GM19397 (cell line): Measurements from ENCODE around the gene NAGK.
"Not testable (repeated sequence)": the region's sequence is repeated elsewhere in the genome, so short reads cannot be mapped to it uniquely, and the experiment has no call there.

Experiments
- ATAC-seq: cut with Tn5 transposase; IDR thresholded peaks from one replicate; pipeline ENCODE4 v1.9.1; 2021; ENCODE audit warnings: mild to moderate bottlenecking, moderate library complexity; ENCODE audit not compliant: unreplicated experiment

NAGK gene

DNA sequence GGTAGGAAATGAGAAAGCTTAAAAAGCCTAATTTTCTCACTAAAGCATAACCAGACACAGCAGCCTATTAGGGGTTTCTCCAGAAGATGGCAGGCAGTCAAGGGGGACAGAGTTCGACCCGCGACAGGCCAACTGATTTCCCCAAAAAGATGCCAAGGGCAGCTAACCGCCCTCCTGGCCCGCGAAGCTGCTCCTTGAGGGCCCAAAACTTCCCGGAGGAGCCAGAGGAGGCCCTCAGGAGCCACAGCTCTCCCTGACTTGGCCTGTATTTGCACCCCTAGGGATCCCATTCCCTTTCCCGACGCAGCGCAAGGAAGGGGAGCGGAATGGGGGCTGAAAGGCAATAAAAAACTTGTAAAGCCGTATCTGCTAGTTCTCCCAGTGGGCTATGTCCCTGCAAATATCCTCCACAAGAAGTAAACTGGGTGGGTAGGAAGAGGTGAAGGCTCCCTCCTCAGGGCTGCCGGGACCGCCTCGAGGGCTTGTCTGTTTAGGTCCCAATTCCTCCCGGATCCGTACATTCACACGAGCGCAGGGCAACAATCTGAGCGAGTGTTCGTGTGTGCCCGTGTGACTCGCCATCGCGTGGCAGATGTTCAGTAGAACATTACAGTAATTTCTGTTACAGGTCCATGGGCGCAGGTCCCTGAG, 756 bp upstream of the NAGK start:
- ATAC-seq, result peak; percentile 4

DNA sequence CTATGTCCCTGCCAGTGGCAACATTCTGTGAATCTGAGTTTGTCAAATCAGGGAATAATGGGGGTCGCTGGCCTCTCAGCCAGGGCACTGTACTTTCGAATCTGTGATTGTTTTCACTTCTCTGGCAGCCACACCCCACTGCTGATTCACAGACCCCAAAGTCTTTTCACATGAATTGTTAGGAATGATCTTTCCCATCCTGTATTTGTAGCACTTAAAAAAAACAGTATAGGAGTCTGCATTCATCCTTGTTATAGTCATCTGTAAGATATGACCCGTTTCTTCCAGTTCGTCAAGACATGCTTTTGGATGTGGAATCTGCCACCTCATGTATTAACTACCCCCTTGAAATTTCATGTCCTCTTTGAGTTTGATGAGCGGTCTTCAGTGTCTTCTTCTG, 928 bp downstream of the NAGK start:
- no peak for ATAC-seq

DNA sequence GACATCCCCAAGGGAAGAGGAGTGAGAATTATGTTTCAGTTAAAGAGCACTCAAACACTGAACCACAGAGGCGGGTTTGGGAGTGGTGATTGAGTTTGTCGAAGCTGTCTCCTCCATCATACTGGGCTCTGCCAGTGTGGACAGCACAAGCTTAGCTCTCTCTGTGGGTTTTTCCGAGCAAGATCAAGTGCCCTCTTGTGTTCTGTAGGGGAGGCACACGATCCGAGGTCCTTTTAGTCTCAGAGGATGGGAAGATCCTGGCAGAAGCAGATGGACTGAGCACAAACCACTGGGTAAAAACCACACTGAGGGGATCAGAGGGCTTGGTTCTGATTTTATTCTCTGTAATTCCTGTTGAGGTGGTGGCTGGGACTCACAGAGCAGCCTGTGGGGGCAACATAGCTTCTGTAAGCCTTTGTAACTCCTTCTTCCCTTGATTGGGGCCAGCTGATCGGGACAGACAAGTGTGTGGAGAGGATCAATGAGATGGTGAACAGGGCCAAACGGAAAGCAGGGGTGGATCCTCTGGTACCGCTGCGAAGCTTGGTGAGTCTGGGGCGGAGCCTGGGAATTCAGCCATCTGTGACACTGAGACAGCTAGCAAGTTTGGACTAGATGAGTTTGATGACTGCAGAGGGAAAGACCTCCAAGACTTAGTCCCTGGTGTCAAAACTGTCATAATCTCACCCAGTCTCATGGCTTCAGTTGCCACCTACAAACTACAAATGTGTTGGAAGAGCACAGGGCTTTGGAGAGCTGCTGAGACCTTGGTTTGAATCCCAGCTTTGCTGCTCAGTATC, 2.0 kb downstream of the NAGK start:
- ATAC-seq, result no peak

DNA sequence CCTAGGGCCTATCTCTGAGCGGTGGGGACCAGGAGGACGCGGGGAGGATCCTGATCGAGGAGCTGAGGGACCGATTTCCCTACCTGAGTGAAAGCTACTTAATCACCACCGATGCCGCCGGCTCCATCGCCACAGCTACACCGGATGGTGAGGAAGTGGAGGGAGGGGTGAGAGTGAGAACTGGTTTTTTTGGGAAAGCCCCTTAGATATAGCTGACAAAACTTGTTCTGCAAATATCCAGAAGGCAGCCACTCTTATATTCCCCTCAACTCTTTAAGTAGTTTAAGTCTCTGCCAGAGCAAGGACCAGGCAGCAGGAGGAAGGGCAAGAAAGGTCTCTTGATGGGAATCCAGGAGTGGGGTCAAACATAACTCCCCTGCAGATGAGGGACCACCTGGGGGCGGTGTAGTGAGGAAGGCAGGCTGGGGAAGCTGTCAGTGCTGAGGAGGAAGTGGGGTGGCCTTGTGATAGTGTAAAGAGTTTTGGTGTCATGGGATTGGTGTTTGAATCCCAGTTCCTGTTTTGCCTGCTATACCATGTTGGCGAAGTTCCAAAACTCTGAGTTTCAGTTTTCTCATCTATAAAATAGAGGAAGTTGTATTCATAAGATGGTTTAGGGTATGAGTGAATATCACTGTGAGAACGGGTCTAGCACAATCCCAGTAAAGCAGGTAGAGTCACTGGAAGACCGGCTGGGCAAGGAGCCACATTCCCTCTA, 3.4 kb downstream of the NAGK start:
- ATAC-seq, result peak; percentile 39

DNA sequence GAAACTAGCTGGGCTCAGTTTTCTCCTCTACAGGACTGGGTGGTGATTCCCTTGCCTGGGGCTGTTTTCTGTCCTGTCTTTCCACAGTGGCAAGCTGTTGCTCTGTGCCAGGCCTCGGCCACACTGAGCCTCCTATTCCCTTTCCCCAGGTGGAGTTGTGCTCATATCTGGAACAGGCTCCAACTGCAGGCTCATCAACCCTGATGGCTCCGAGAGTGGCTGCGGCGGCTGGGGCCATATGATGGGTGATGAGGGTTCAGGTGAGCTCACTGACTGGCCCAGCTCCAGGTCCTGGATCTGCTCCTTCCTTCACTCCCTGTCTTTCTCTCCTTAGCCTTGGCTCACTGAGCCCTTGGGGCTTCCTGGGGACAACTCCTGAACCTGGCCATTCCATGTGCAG, 4.0 kb downstream of the NAGK start:
- no peak for ATAC-seq

DNA sequence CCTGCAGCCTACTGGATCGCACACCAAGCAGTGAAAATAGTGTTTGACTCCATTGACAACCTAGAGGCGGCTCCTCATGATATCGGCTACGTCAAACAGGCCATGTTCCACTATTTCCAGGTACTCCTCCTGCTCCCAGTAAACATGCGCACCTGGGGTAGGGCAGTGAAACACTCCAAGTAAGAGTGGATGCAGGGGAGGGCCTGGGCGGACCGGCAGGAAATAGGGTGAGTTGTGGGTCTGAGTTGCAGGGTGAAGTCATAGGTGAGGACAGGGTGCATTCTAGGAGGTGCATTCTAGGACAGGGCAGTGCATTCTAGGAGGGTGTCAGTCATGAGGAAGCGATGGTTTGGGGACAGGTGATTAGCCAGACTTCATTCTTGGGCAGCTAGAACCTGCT, 5.0 kb downstream of the NAGK start:
- ATAC-seq, result no peak

DNA sequence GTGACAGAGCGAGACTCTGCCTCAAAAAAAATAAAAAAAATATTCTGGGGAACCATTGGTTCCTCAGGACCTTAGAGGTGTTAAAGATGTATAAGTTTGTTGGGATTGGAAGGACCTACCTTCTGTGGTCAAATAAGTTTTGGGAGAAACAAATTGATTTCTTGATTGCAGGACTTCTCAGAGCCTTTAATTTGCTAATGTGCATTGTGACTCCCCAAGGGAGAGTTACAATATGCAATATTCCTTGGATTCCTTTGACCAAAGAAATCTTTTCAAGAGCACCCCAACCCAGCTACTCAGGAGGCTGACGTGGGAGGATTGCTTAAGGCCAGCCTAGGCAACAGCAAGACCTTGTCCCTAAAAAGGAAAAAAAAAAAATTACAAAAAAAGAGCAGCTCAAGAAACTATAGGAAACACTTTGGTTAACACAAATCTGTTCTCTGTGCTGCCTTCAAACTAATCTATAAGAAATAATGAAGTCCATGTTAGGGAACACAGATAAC, 6.5 kb downstream of the NAGK start:
- no peak for ATAC-seq

DNA sequence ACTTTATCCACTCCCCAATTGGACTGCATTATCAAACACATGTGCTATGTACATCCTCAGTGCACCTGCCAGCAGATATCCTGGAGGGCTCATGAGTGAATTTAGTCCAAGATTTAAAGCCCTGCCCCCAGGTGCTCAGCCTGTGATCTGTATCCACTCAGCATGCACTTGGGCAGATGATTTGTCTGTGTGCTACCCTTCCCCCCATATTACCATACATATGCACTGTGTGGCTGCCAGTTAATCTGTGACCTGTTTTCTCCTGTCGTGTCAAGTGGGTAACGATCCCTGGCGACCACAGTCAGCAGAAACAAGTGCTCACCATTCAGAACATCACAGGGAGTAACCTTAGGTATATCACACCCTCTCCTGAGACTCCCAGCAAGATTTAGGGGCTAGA, 10.2 kb downstream of the NAGK start:
- no peak for ATAC-seq

DNA sequence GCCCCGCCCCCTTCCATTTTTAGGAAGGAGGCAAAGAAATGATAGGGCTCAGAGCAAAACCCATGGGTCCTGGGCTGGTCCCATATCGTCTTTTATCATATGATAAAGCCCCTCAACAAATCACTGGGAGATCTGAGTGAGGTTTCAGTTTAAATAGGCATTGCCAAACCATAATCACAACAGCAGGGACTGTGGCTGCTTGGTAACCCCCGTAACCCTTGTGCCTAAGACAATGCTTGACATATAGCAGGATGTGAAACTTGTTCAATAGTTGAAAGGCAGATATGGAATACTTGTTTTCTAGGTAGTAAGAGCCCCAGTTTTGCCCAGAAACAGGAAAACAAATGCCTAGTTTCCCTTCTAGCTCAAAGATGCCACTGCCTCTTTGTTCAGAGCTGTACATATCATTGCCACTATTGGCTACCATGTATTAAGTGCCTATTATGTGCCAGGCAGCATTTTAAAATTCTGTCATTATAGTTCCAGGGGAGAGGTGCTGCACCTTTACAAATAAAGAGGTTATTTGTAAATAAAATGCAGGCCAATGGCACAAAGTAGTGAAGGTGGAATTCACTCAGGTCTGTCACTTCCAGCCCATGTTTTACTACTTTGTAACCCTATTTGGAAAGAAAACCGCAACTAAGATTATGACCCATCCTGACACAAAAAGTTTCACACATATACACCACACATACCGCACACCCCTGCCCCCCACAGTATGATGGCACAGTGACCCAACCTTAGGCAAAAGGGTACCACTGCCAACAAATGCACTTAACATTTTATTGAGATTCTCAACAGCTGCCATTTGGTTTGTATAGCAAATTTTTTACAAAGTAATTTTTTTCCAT, 14.2 kb downstream of the NAGK start:
- ATAC-seq, result no peak

DNA sequence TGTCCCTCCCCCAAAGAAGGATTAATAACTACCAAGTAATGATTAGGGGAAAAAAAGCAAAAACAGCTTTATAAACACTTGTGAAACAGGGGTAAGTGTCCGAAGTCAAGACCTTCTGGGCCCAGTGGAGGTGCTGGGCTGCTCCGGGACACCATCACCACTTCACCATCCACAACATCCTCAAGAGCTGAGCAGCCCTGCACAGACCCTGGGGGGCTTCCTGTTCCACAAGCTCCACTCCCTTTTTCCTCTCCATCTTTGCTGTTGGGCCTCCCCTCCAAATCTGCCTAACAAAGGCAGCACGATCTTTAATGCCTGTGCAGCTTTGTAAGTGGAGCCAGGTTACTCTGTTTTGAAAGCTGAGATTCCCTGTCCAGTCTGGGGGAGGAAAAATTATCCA, 14.8 kb downstream of the NAGK start:
- ATAC-seq, result not testable (repeated sequence)

DNA sequence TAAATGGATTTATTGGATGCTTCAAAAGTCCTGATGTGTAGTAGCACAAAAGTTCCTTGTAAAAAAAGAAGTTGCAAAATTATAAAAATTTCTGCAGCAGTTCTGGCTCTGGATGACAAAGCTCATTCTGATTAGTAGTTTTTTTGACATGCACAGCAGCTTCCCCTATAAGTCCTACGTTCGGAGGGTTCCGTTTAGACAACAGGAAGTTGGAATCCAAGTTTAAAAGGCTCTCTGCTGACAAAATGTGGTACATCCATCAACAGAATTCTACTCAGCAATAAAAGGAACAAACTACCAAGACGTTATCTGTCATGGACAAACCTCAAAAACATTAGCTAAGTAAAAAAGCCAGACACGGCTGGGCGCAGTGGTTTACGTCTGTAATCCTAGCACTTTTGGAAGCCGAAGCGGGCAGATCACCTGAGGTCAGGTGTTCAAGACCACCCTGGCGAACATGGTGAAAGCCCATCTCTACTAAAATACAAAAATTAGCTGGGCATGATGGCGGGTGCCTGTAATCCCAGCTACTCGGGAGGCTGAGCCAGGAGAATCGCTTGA, 15.4 kb downstream of the NAGK start:
- ATAC-seq, result not testable (repeated sequence)

DNA sequence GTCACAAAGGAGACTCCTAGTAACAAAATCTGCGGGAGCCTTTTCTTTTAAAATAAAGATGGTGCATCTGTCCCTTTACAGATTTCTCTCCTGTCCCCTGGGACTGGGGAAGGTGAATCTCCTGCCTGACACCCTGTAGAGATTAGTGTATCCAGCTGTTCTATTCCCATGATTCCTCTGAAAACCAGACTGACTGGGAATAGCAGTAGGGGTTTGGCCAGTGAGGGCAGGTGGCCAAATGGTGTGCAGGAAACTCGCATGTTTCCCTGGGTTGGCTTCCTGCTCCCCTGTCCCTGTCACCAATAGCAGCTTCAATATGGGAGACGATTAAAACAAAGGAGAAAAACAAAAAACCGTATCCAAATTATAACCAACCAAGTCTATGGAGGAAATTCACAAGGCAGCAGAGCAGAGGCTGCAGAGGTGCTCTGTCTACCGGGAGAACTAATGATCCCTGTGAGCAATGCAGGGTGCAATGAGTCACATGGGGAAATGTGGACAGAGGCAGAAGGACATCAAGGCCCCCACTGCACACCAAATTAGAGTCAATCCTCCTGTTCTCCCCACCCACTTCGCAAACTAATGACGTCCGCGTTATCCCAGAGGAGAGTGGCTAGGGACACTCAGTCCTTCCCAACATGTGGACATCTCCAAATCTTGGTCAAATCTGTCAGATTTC, 17.0 kb downstream of the NAGK start:
- ATAC-seq, result not testable (repeated sequence)

DNA sequence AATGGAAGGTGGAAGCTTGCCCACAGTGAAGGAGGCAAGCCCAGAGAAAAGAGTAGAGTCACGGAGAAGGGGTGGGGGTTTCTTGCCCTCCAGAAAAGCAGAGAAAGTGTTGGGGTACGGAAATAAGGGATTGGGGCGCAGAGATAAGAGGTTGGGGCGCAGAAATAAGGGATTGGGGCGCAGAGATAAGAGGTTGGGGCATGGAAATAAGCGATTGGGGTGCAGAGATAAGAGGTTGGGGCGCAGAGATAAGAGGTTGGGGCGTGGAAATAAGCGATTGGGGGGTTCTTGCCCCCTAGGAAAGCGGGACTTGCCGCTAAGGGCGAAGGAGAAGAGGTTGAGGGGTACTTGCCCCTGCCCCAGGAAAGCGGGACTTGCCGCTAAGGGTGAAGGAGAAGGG, 21.0 kb downstream of the NAGK start:
- not testable (repeated sequence) for ATAC-seq

DNA sequence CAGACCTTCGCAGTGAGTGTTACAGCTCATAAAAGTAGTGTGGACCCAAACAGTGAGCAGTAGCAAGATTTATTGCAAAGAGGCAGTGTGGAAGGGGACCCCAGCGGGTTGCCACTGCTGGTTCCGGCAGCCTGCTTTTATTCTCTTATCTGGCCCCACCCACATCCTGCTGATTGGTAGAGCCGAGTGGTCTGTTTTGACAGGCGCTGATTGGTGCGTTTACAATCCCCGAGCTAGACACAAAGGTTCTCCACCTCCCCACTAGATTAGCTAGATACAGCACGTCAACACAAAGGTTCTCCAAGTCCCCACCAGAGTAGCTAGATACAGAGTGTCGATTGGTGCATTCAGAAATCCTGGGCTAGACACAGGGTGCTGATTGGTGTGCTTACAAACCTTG, 23.4 kb downstream of the NAGK start:
- ATAC-seq, result not testable (repeated sequence)

DNA sequence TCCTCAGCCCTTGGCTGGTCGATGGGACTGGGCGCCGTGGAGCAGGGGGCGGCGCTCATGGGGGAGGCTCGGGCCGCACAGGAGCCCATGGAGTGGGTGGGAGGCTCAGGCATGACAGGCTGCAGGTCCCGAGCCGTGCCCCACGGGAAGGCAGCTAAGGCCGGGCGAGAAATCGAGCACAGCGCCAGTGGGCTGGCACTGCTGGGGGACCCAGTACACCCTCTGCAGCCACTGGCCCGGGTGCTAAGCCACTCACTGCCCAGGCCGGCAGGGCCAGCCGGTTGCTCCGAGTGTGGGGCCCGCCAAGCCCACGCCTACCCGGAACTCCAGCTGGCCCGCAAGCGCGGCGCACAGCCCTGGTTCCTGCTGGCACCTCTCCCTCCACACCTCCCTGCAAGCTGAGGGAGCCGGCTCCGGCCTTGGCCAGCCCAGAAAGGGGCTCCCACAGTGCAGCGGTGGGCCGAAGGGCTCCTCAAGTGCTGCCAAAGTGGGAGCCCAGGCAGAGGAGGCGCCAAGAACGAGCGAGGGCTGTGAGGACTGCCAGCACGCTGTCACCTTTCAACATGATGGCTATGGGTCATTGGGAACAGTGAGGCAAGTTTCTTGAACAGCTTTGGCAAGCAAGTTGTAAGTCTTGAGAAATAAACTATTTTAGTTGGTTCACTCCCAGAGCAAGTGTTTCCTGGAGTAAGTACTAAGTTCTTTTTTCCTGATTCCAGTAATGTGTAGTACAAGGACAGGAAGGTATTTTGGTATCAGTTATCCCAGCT, 24.2 kb downstream of the NAGK start:
- ATAC-seq, result not testable (repeated sequence)

DNA sequence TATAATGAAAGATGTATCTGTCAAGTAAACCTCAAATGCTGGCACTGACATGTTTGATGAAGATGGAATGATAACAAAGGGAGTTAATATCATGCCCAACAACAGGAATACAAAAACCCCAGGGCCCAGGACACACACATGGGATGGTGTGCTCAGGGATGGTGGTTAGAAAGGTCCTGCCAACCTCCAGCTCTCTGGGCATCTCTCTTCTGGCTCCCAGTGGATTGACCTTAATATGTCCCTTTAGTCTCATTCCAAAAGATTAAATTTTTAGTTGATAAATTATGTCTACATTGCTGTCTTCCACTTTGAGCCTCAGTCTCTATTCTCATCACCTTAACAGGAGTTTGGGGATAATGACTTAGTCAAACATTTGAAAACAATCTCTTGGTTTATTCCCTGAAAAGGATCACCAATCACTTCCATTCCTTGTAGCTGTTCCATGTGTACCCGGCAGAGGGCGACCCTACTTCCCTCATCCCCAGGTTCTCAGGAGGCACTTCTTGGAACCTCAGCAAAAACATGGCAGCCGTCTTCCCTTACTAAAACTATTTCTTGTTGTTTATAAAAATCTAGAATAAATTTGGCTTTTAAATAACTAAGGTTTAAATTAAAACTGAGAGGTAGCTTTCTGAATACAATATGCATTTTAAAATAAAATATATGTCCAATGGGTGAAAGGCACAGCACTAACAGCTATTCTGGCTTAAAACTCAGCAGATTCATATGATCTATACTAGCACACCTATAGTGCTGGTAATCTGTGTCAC, 31.9 kb downstream of the NAGK start:
- ATAC-seq, result no peak

DNA sequence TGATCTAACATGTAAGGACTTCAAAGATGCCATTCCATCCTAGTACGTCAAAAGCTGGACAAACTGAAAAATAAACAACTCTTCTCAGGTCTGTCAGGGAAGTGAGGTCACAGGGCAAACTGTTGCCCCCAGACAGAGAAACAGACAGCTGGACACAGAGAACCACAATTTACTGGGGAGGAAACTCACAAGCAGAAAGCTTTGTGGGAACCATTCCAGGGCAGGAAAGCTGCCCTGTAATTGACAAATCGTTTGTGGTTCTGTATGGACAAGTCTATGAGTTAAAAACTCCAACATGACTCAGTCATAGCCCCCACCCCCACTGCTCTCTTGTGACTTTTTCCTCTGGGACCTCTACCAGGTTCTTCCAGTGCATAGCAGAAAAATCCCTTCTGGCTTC, 33.2 kb downstream of the NAGK start:
- ATAC-seq, result no peak

DNA sequence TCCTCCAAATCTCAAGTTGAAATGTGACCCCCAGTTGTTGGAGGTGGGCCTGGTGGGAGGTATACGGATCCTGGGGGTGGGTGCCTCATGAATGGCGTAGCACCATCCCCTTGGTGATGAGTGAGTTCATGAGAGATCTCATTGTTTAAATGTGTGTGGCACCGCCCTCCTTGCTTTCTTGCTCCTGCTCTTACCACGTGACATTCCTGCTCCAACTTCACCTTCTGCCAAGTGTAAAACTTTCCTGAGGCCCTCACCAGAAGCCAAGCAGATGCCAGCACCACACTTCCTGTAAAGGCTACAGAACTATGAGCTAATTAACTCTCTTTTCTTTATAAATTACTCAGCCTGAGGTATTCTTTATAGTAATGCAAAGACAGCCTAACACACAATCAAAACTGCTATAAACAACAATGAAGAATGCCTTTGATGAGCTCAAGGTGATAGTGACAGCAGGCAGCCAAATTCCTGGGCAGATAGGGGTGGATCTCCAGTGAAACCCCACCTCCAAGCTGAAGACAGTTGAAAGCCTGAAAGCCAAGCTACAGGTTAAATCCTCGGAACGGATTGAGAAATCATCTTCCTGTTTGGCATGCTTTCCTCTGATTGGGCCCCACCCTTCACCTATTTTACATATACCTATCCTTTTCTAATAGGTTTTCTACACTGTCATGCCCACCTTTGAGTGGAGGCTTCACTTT, 34.7 kb downstream of the NAGK start:
- no peak for ATAC-seq
